Heart left ventricle (tissue), 16 donors: ENCODE results near the gene FLACC1. TPM values are rescaled to one million over a fixed set of nuclear protein-coding genes. Genes with fewer than 3 reads are reported as not detected.

Experiments used
- ATAC-seq, 4 donors: fragments of 200-7000 bp; cut with Tn5 transposase; one replicate each; pipeline ENCODE4 v1.9.1; 2020 to 2022; ENCODE audit warnings: moderate library complexity in 4 of 4, mild to moderate bottlenecking in 3 of 4, moderate number of reproducible peaks in 1 of 4
- DNase-seq, 5 donors: peaks; one replicate each; pipeline ENCODE4 v3.0.0-alpha.2; 2020
- H3K27ac ChIP-seq, 12 donors: fragments of 200-600 bp; sonication (generic) in 4 of 12; one replicate each; pipeline versions ENCODE4 v1.5.0 to v1.8.0; 2016 to 2022; ENCODE audit warnings: mild to moderate bottlenecking in 2 of 12
- H3K27me3 ChIP-seq, 9 donors: fragments of 200-600 bp; sonication (generic) in 2 of 9; one replicate each; pipeline versions ENCODE4 v1.5.1 to v1.8.0; 2016 to 2022; ENCODE audit warnings: mild to moderate bottlenecking in 3 of 9
- H3K36me3 ChIP-seq, 9 donors: fragments of 200-600 bp; sonication (generic) in 2 of 9; one replicate each; pipeline versions ENCODE4 v1.5.0 to v1.8.0; 2018 to 2022; ENCODE audit warnings: mild to moderate bottlenecking in 2 of 9
- H3K4me1 ChIP-seq, 12 donors: fragments of 200-600 bp; sonication (generic) in 4 of 12; one replicate each; pipeline versions ENCODE4 v1.5.0 to v1.8.0; 2016 to 2022; ENCODE audit warnings: mild to moderate bottlenecking in 3 of 12
- H3K4me3 ChIP-seq, 12 donors: fragments of 200-600 bp; sonication (generic) in 4 of 12; one replicate each; pipeline versions ENCODE4 v1.5.0 to v1.8.0; 2017 to 2022; ENCODE audit warnings: mild to moderate bottlenecking in 9 of 12, moderate library complexity in 4 of 12
- H3K9me3 ChIP-seq, 12 donors: fragments of 200-600 bp; sonication (generic) in 4 of 12; one replicate each; pipeline versions ENCODE4 v1.5.0 to v1.8.0; 2016 to 2022; ENCODE audit warnings: mild to moderate bottlenecking in 1 of 12
- CTCF ChIP-seq, 12 donors: fragments of 200-600 bp; sonication (generic) in 4 of 12; IDR thresholded peaks; one replicate each; pipeline versions ENCODE4 v1.5.0 to v1.8.0; 2018 to 2022; ENCODE audit warnings: antibody characterized with exemption in 12 of 12, mild to moderate bottlenecking in 5 of 12
- POLR2A ChIP-seq, 2 donors: fragments of 450-650 bp; IDR thresholded peaks; one replicate each; pipeline ENCODE4 v1.6.1; 2017; ENCODE audit warnings: antibody characterized with exemption in 2 of 2, mild to moderate bottlenecking in 2 of 2, moderate library complexity in 2 of 2
- WGBS, 4 donors: extraction: QIAGEN DNeasy Blood & Tissue Kit in 2 of 4; methylation state at CpG; one replicate each; pipeline versions ENCODE4 v1.1.5 to v1.1.7; 2013 to 2018; 5-methylcytosine and 5-hydroxymethylcytosine counted together
- intact Hi-C, 10 donors: fragments of 100-400 bp; cut with DNase I; formaldehyde crosslinking; loops; one replicate each; pipeline versions ENCODE4 v1.11.1 to v1.14.2; 2022
- polyA plus RNA-seq, 2 donors: library from polyadenylated mRNA; stranded (reverse); fragments of 200-250 nt; gene quantifications; one replicate each; pipeline ENCODE4 v1.2.3, GENCODE V29; 2013
- total RNA-seq, 9 donors: library from RNA; depleted of rRNA in 2 of 9; stranded (reverse); fragments of >200 nt in 2 of 9; fragmentation: NEBNext Ultra II Directional in 3 of 9; extraction: Animal tissue kit (Norgen Biotek cat#: 25700) in 3 of 9; gene quantifications; one replicate each; pipeline versions ENCODE4 v1.1.0 to v1.2.4, GENCODE V29; 2016 to 2023
- donor health status: ischemic (EF 13 %, LVEDD 7.1; RV severe dilation, severe dysfunction).
- donor health status: healthy with polysubstance abuse.
- donor health status: DM: no; HTN: yes; CAD: no.
- donor health status: DM: no; HTN: no; CAD: no.
- donor health status: ischemic (EF 25% LVEDD 6.9; RV normal size, moderate dysfunction).
- donor health status: ischemic (EF 25% LVEDD 5.7; RV mildly dilated, moderate dysfunction).
- donor health status: healthy.
- donor health status: DM: yes; HTN: yes; CAD: no.
- donor health status: ischemic (EF 35%, LVEDD 5.7; RV mildly dilated, moderate dysfunction).
- donor health status: nonischemic (EF 11% LVEDD 7.7; RV severe dilation, severe dysfunction).
- donor health status: DM: yes; HTN: yes; CAD: no.
- donor health status: PGD.
- donor health status: ischemic (EF 29% LVEDD 5.4; RV normal size, mild dysfunction).
- donor health status: nonischemic (EF 23%, LVEDD 6.1; RV moderate dilation, normal function).

FLACC1 gene
- total and polyA plus RNA-seq, 11 donors: 1.1 to 8.1 (median 7.0) TPM

GRCh38 chr2:201256082-201256481, 101.1 kb downstream of the FLACC1 start:
- Histone ChIP-seq H3K27me3 (no peaks in the 10 kb centered on the region), H3K9me3 (no peaks in the 10 kb centered on the region), H3K27ac (peak overlapping the region in 1 of 12 donors; percentile 97), H3K4me3 (no peak overlapping the region), H3K4me1 (peaks cover 0 to 67% (median 4%) of the 10 kb centered on the region in 12 donors), H3K36me3 (no peaks in the 10 kb centered on the region)
- no peak for TF ChIP-seq CTCF (IDR thresholded peaks at IDR 0.05)
- no peak for TF ChIP-seq POLR2A (IDR thresholded peaks at IDR 0.05)
- ATAC-seq: no peak
- intact Hi-C loops: loop anchor here in 1 of 10 donors (10.0 kb wide), 1 partner anchor 209 kb away; no protein-coding TSS in a partner anchor
- WGBS, 4 donors: 78 to 100% (median 96%) methylated on average over 3 of the region's 3 CpGs
- no peak for DNase-seq

- intact Hi-C loops: loop anchor here in 1 of 10 donors (10.0 kb wide), 1 partner anchor 209 kb away; no protein-coding TSS in a partner anchor
- Histone ChIP-seq H3K36me3 (no peaks in the 10 kb centered on the region), H3K4me1 (peaks cover 0 to 62% (median 4%) of the 10 kb centered on the region in 12 donors), H3K27ac (peak overlapping the region in 1 of 12 donors; percentile 97), H3K9me3 (no peaks in the 10 kb centered on the region), H3K27me3 (no peaks in the 10 kb centered on the region), H3K4me3 (no peak overlapping the region)
- DNase-seq (no peak), ATAC-seq (no peak)
- 95 to 99% (median 97%) methylated on average over 3 of the region's 3 CpGs for WGBS, 4 donors
- TF ChIP-seq CTCF (IDR thresholded peaks at IDR 0.05): no peak
- TF ChIP-seq POLR2A (IDR thresholded peaks at IDR 0.05): no peak
Observed at GRCh38 chr2:201255408-201256033, 101.6 kb downstream of the FLACC1 start.

- Histone ChIP-seq H3K9me3 (no peaks in the 10 kb centered on the region), H3K4me3 (no peak overlapping the region), H3K27ac (peak overlapping the region in 1 of 12 donors; percentile 53), H3K36me3 (no peaks in the 10 kb centered on the region), H3K4me1 (peaks cover 0 to 49% (median 2%) of the 10 kb centered on the region in 12 donors), H3K27me3 (no peaks in the 10 kb centered on the region)
- 58 to 69% (median 66%) methylated on average over 5 of the region's 5 CpGs for WGBS, 4 donors
- intact Hi-C loops: loop anchor here in 1 of 10 donors (10.0 kb wide), 1 partner anchor 211 kb away; no protein-coding TSS in a partner anchor
- DNase-seq: no peak
- ATAC-seq: no peak
- TF ChIP-seq CTCF (IDR thresholded peaks at IDR 0.05) (no peak), POLR2A (IDR thresholded peaks at IDR 0.05) (no peak)
Observed at GRCh38 chr2:201254081-201254730, 102.9 kb downstream of the FLACC1 start.

- WGBS, 4 donors: 92 to 94% (median 93%) methylated on average over 4 of the region's 4 CpGs
- no peaks in the 10 kb centered on the region for H3K36me3 ChIP-seq
- H3K27me3 ChIP-seq: no peaks in the 10 kb centered on the region
- peaks cover 0 to 32% (median 0%) of the 10 kb centered on the region in 12 donors for H3K4me1 ChIP-seq
- no peak for DNase-seq
- no peak overlapping the region for H3K27ac ChIP-seq
- TF ChIP-seq CTCF (IDR thresholded peaks at IDR 0.05) (no peak), POLR2A (IDR thresholded peaks at IDR 0.05) (no peak)
- H3K9me3 ChIP-seq: no peaks in the 10 kb centered on the region
- no peak overlapping the region for H3K4me3 ChIP-seq
- intact Hi-C loops: loop anchor here in 1 of 10 donors (10.0 kb wide), 1 partner anchor 214 kb away; no protein-coding TSS in a partner anchor
- no peak for ATAC-seq
Observed at GRCh38 chr2:201250741-201251140, 106.4 kb downstream of the FLACC1 start.
